GM21423 (cell line): ENCODE measurements around the gene PITPNC1.
"Not testable (repeated sequence)": the region's sequence is repeated elsewhere in the genome, so short reads cannot be mapped to it uniquely, and the experiment has no call there.

Experiments
- ATAC-seq: cut with Tn5 transposase; IDR thresholded peaks from one replicate; pipeline ENCODE4 v1.9.1; 2021; ENCODE audit warnings: mild to moderate bottlenecking, moderate library complexity; ENCODE audit not compliant: unreplicated experiment

The PITPNC1 gene

DNA sequence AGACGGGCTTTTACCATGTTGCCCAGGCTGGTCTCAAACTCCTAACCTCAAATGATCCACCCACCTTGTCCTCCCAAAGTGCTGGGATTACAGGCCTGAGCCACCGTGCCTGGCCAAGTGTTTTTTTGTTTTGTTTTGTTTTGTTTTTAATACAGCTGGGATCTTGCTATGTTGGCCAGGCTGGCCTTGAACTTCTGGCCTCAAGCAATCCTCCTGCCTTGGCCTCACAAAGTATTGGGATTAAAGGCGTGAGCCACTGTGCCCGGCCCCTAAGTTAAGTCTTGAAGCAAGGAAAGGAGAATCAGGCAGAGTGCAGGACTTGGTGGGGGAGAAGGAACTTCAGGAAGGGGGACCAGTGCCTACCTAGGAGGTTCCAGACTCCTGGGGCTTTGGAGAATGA, 288.9 kb downstream of the PITPNC1 start:
- ATAC-seq, result no peak

DNA sequence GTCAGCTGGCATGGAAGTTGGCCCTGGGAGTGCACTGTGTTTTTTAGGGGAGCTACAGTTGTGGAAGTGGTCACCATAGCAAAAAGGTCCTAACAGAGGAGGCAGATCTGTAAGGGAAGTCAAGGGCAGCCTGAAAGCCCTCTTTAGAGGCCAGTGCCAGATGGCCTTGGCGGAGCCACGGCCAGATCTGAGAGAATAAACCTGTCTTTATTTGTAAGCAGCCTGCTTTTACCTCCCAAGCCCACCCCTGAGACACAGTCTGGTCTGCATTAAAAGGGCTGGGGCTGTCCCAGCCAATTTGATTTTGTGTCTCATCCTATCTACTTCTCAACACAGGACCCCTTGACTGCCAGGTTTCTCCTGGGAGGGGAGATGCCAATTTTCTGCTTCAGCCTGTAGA, 289.6 kb downstream of the PITPNC1 start:
- no peak for ATAC-seq

DNA sequence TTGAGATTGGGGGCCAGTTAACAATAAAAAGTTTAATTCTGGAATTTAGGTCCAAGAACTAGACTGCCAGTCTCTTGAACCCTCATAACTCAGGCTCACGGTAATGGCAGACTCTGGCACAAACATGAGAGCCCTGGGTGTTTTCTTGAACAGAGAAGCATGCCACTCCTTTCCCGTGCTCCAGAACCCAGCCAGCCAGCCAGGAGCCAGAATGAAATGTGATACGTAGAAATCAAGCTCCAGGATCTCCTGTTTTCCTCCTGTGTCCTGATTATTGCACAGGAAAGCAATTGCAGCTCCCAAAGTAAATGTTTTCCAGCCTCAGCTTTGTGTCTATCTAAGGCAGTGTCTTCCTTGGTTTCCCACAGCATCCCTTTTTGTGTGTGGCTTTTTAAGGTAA, 294.4 kb downstream of the PITPNC1 start:
- no peak for ATAC-seq

DNA sequence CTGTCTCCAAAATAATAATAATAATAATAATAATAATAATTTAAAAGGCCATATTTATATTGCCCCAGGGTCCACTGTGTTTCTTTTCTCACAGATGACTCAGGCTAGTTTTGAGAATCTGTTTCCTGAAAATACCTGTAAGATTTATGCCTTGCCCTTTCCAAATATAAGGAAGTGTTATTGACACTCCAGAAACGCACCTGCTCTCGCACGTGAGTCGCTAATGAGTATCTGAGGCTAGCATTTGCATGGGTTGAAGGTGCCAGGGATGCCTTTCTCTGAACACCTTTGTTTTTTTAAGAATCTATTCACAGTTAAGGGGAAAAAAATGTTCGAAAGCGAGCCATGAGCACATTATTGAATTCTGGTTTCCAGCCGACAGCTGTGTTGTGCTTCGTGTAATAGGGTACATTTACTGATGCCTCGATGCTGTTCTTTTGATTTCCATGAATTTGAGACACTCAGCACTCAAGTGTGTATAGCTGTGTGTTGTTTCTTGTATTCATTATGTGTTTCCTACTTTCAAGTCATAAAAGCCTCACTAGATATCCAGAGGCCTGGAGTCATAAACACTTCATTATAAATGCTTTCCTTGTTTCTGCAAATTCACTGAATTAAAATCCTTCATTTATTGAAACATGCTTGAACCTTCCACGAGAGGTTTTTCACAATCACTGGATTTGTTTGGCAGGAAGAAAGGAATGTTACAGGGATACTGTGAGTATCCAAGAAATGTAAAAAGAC, 295.7 kb downstream of the PITPNC1 start:
- ATAC-seq, result no peak

- no peak for ATAC-seq
These were observed 298.4 kb downstream of the PITPNC1 start for GRCh38 chr17:67675481-67675880.

DNA sequence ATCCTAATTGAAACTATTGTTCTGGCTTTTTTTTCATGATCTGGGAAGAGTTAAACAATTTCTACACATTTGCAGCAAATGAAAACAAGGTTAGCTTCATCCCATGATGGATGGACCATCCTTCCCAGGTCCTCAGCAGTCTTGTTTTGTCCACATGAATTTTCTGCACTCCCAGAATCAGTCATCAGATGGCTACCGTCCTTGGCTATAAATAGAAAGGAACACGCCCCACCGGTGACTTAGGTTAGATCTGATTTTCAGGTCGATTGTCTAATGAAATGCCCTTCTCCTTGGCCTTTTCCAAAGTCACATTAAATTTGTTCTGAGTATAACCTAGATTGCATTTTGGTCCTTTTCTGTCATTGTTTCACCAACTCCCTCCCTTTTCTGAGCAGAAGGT, 299.2 kb downstream of the PITPNC1 start:
- ATAC-seq, result no peak

GRCh38 chr17:67678414-67678813, 301.3 kb downstream of the PITPNC1 start:
- ATAC-seq, result no peak

DNA sequence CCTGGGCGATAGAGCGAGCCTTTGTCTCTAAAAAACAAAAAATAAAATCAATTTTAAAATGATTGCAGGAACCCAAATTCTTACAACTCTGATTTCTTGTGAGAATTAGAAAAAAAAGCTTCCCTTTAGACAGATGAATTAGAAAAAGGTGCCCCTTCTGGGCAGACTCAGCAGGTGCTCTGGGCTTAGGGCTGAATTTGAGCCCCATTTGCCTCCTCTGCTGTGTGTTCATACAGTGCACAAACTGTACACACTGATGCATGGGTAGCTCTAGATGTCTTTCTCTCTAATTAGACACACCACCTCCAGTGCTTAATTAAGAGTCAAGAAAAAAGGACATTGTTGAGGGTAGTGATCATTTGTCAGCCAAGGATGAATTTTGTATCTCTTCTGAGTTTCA, 302.1 kb downstream of the PITPNC1 start:
- ATAC-seq, result no peak

GRCh38 chr17:67679721-67680120, 302.6 kb downstream of the PITPNC1 start:
- ATAC-seq, result no peak

- ATAC-seq, result no peak
These were observed 303.6 kb downstream of the PITPNC1 start for GRCh38 chr17:67680445-67681224.

DNA sequence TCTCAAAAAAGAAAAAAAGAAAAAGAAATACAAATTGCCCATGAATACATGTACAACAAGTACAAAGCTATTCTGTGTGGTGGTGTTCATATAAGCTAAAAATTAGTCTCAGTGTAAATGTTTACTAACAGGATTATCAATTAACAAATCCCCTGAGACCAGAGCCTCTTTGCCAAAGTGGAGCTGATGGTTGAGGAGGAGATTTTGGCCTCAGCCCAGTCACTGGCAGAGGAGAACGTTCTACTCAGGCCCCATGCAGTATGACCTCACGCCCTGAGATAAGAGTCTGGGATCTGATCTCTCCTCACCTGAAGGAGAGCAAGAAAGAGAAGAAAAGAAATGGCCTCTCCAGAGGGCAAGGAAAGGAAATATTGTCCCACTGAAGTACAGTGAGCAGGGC, 305.1 kb downstream of the PITPNC1 start:
- ATAC-seq, result no peak

- ATAC-seq, result no peak
These were observed 308.3 kb downstream of the PITPNC1 start for GRCh38 chr17:67685351-67685750.

DNA sequence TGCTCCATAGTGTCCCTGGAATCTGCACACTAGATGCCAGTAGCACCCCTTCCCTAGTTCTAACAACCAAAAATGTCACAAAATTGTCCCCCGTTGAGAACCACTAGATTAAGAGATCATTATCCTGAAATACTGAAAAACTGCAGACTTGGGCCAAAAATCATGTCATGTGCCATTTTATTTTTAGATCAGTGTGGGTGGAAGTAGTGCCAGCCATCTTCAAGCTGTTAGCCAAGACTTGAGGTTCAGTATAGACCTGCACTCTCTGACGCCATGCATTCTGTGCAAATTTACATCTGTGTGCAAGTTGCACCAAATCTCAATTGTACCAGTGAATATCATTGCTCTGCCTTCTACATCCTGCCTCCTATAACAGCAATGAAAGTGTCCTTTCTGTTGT, 309.2 kb downstream of the PITPNC1 start:
- ATAC-seq, result no peak

GRCh38 chr17:67687511-67687910, 310.4 kb downstream of the PITPNC1 start:
- ATAC-seq, result no peak

DNA sequence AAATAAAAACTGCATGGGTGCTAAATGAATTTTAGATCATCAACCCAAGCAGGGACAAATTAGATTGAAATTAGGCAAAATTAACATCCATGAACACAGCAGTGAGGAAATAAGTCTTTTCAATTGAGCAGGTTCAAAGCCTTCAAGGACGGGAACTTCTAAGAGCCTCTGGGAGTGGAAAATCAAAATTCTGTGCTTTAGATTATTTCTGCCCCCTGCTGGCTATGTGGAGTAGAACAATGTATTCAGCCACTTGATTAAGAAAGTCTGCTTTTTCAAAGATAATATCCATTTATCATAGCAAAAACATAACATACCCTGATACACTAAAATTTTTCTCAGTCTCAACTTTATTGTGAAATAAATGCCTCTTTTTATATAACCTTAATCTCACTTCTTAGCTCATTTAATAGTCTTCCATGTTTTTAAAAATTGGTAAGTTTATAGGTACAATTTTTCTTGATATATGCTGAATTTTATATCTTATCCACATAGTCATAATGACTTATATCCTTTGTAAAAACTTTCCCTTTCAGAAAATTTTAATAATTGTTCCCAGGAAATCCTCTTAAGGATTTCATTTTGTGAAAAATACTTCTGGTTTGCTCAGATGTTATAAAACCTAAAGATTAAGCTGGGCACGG, 312.6 kb downstream of the PITPNC1 start:
- no peak for ATAC-seq

DNA sequence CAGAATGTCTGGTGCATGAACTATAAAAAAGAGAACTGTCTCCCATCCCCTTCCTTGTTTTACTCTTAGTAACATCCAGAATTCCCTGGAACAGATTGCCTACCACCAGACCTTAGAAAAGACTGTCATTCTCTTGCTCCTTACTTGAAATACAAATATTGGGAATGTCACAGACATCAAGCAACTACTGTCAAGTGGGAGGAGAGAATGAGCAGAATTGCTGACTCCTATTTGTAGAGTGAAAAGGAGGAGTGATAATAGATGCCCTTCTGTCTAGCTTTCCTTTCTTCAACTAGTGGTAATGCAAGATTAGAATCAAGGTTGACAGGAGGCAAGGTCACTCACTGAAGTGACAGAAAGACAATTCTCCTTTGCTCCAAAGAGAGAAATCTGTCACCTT, 316.7 kb downstream of the PITPNC1 start:
- no peak for ATAC-seq

DNA sequence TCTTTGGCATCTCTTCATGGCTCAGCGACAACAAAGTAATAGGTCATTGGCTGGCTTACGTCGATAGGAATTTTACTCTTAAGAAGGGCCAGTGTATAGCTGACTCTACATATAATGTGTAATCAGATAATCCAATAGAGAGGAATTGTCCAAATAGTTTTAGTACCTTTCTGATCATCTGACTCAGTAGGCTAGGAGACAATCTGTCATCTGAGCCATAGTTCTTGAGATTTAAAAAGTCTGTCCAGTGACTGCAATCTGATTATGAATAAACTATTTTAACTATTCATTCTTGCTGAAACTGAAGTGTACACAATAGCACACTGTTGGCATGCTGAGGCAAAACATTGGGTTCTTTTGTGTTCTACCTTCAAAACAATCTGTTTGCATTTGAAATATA, 319.3 kb downstream of the PITPNC1 start:
- no peak for ATAC-seq

GRCh38 chr17:67696853-67697498, 319.9 kb downstream of the PITPNC1 start:
- no peak for ATAC-seq

DNA sequence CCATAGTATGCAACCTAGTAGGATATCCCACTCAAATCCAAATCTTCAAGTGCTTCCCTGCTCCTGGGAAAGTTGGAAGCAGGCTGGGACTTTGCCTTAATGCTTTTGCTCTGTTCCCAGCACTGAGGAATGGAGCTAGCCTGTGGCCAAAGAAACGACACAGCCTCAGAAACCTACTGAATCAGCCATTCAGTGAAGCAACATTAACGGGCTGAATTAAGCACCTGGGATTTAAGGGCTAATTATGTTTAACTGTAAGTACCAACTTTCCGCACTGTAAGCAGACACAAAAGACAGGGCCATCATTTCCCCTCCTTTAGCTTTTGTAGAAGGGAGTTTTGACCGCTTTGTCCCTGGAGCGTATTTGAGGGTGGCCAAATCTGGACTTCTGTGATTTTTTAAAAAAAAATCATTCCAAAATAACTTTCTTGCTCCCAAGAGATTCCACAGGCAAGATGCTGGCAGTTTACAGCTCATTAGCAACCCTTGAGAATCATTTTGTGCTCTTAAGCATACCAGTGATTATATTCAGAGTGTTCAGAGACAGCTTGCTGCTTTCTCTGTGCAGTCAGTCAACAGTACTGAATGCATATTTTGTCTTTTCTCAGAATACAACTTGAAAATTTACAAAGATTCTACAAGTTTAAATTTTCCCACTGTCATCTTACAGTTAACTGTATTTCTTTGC, 323.1 kb downstream of the PITPNC1 start:
- no peak for ATAC-seq

- no peak for ATAC-seq
These were observed 323.6 kb downstream of the PITPNC1 start for GRCh38 chr17:67700725-67701119.

GRCh38 chr17:67702861-67703260, 325.8 kb downstream of the PITPNC1 start:
- not testable (repeated sequence) for ATAC-seq
